MCF 10A (cell line): Measurements from ENCODE around the gene ARRB1. TPM values are rescaled to one million over a fixed set of nuclear protein-coding genes. Genes with fewer than 3 reads are reported as not detected.

Experiments
- BruUV-seq: library from RNA; stranded (reverse); fragments of 400-500 nt; replicated peaks from 2 replicates; lab custom pipeline; 2021; lab: Mats Ljungman, UMichigan
- CTCF ChIA-PET: fragments of 300-600 bp; sonication (Branson Sonifier 250); formaldehyde crosslinking; extraction: SDS; loops from one replicate; lab custom pipeline; 2021; ENCODE audit warnings: antibody characterized with exemption, inconsistent platforms; lab: Yijun Ruan, JAX
- POLR2A ChIA-PET: fragments of 300-600, 350-650 bp; sonication (Branson Sonifier 250); formaldehyde crosslinking; extraction: SDS; loops from one replicate; lab custom pipeline; 2020; ENCODE audit warnings: antibody characterized with exemption, inconsistent platforms; lab: Yijun Ruan, JAX
- DNase-seq: peaks from one replicate; pipeline ENCODE4 v3.0.0-alpha.2; 2018; ENCODE audit not compliant: unreplicated experiment
- H3K27ac Mint-ChIP-seq: one replicate; pipeline ENCODE4 v1.8.0; 2022; ENCODE audit warnings: mild to moderate bottlenecking, low read depth, mixed read lengths; ENCODE audit not compliant: unreplicated experiment
- H3K27me3 Mint-ChIP-seq: one replicate; pipeline ENCODE4 v1.8.0; 2022; ENCODE audit warnings: mixed read lengths; ENCODE audit not compliant: insufficient read depth, unreplicated experiment
- H3K36me3 Mint-ChIP-seq: one replicate; pipeline ENCODE4 v1.8.0; 2022; ENCODE audit warnings: mild to moderate bottlenecking, moderate library complexity, mixed read lengths; ENCODE audit not compliant: insufficient read depth, unreplicated experiment
- H3K4me1 Mint-ChIP-seq: one replicate; pipeline ENCODE4 v1.8.0; 2022; ENCODE audit warnings: mixed read lengths; ENCODE audit not compliant: insufficient read depth, unreplicated experiment
- H3K4me3 Mint-ChIP-seq: one replicate; pipeline ENCODE4 v1.8.0; 2022; ENCODE audit warnings: mild to moderate bottlenecking, moderate library complexity, mixed read lengths; ENCODE audit not compliant: unreplicated experiment
- H3K9me3 Mint-ChIP-seq: one replicate; pipeline ENCODE4 v1.8.0; 2022; ENCODE audit warnings: mixed read lengths; ENCODE audit not compliant: unreplicated experiment
- CTCF ChIP-seq: fragments of 200-600 bp; IDR thresholded peaks from one replicate; pipeline ENCODE4 v1.8.0; 2022; ENCODE audit warnings: antibody characterized with exemption, mild to moderate bottlenecking; ENCODE audit not compliant: unreplicated experiment
- intact Hi-C: fragments of 100-400 bp; cut with micrococcal nuclease; formaldehyde crosslinking; loops from 2 replicates; pipeline ENCODE4 v1.14.1; 2022
- total RNA-seq: library from RNA; stranded (reverse); gene quantifications from 2 replicates; pipeline ENCODE4 v1.2.3, GENCODE V29; 2022

ARRB1 gene
- total RNA-seq, 1 experiment from 2014 or later = 0.98 TPM

- POLR2A ChIA-PET = interaction anchor here (0.6 to 3.2 kb wide), 6 partner anchors 9 to 461 kb away, joined by 3 to 15 read pairs (median 8); partner anchors contain the start of gene SERPINH1
- no peak for DNase-seq
- peak overlapping the region; percentile 95 for H3K4me3 Mint-ChIP-seq
- H3K36me3 Mint-ChIP-seq = peaks cover 46% of the 10 kb centered on the region
- TF ChIP-seq CTCF = no peak
- peaks cover 25% of the 10 kb centered on the region for H3K4me1 Mint-ChIP-seq
- H3K9me3 Mint-ChIP-seq = no peaks in the 10 kb centered on the region
- intact Hi-C loops = no loop called here
- CTCF ChIA-PET = interaction anchor here (0.6 to 2.6 kb wide), 6 partner anchors 9 to 1843 kb away, joined by 3 to 19 read pairs (median 5); no protein-coding TSS in a partner anchor
- H3K27ac Mint-ChIP-seq = peak overlapping the region; percentile 99
- no TSS peak for BruUV-seq
- H3K27me3 Mint-ChIP-seq = no peaks in the 10 kb centered on the region
These were observed 47.4 kb upstream of the ARRB1 start for GRCh38 chr11:75398906-75399305.

GRCh38 chr11:75394085-75394840, 42.8 kb upstream of the ARRB1 start:
- TF ChIP-seq CTCF = no peak
- Mint-ChIP-seq H3K27ac (no peak overlapping the region), H3K9me3 (no peaks in the 10 kb centered on the region), H3K36me3 (peaks cover 3% of the 10 kb centered on the region), H3K4me1 (no peaks in the 10 kb centered on the region), H3K4me3 (no peak overlapping the region), H3K27me3 (no peaks in the 10 kb centered on the region)
- no TSS peak for BruUV-seq
- CTCF ChIA-PET = interaction anchor here (0.8 kb wide), 1 partner anchor 136 kb away, joined by 3 read pairs; no protein-coding TSS in a partner anchor
- POLR2A ChIA-PET = no interaction called here
- intact Hi-C loops = no loop called here
- DNase-seq = no peak

- Mint-ChIP-seq H3K27me3 (no peaks in the 10 kb centered on the region), H3K36me3 (no peaks in the 10 kb centered on the region), H3K9me3 (no peaks in the 10 kb centered on the region), H3K4me3 (no peak overlapping the region), H3K4me1 (no peaks in the 10 kb centered on the region), H3K27ac (no peak overlapping the region)
- DNase-seq = no peak
- TF ChIP-seq CTCF = no peak
- intact Hi-C loops = loop anchor here (2.0 kb wide), 1 partner anchor 55 kb away; no protein-coding TSS in a partner anchor
- ChIA-PET POLR2A (interaction anchor here (1.6 to 3.3 kb wide), 2 partner anchors 11 to 110 kb away, joined by 6 to 15 read pairs; no protein-coding TSS in a partner anchor), CTCF (interaction anchor here (0.6 to 13.7 kb wide), 12 partner anchors 8 to 431 kb away, joined by 3 to 453 read pairs (median 14); no protein-coding TSS in a partner anchor)
- no TSS peak for BruUV-seq
These were observed 38.5 kb upstream of the ARRB1 start for GRCh38 chr11:75389925-75390324.

- H3K27me3 Mint-ChIP-seq = no peaks in the 10 kb centered on the region
- CTCF ChIA-PET = interaction anchor here (0.6 to 13.7 kb wide), 30 partner anchors 8 to 448 kb away, joined by 3 to 453 read pairs (median 6); no protein-coding TSS in a partner anchor
- no peak overlapping the region for H3K27ac Mint-ChIP-seq
- no peaks in the 10 kb centered on the region for H3K9me3 Mint-ChIP-seq
- no peak overlapping the region for H3K4me3 Mint-ChIP-seq
- H3K4me1 Mint-ChIP-seq = peaks cover 4% of the 10 kb centered on the region
- TF ChIP-seq CTCF = no peak
- POLR2A ChIA-PET = interaction anchor here (1.6 to 3.3 kb wide), 2 partner anchors 11 to 109 kb away, joined by 6 to 15 read pairs; no protein-coding TSS in a partner anchor
- no TSS peak for BruUV-seq
- intact Hi-C loops = loop anchor here (2.0 kb wide), 1 partner anchor 56 kb away; no protein-coding TSS in a partner anchor
- no peaks in the 10 kb centered on the region for H3K36me3 Mint-ChIP-seq
- no peak for DNase-seq
These were observed 37.8 kb upstream of the ARRB1 start for GRCh38 chr11:75389276-75389605.
